NCI-H510A (cell line): ENCODE data around the gene AP2A2.

Experiments
- DNase-seq: peaks from one replicate; lab custom pipeline; 2025; lab: John Stamatoyannopoulos, UW

Gene AP2A2

DNA sequence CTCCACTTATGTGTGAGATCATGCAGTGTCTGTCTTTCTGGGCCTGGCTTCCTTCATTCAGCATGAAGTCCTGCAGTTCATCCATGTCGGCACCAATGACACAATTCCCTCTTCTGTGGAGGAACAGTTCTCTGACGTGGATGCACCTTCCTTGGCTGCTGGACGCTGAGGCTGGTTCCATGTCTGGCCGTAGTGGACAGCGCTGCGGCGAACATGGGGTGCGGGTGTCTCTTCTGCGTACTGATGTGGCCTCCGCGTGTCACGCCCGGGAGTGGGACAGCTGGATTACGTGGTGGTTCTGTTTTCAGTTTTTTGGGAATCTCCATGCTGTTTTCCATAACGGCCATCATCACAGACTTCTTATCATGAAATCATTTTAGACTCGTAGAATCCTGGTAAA is 132.1 kb downstream of the AP2A2 start:
- DNase-seq: no peak

DNA sequence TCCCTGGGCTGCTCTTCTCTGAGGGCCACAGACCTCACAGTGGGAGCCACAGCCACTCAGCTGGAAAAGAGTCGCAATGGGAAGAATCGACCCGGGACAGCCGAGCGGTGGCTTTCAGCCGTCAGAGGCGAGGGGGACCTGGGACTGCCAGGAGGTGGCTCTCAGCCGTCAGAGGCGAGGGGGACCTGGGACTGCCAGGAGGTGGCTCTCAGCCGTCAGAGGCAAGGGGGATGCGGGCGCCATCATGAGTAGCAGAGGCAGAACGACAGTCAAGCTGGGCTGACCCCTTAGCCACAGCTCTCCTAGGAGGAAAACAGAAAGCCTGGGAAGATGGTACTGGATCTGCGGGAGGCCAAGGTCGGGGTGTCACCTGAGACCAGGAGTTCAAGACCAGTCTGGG is 134.1 kb downstream of the AP2A2 start:
- no peak for DNase-seq

DNA sequence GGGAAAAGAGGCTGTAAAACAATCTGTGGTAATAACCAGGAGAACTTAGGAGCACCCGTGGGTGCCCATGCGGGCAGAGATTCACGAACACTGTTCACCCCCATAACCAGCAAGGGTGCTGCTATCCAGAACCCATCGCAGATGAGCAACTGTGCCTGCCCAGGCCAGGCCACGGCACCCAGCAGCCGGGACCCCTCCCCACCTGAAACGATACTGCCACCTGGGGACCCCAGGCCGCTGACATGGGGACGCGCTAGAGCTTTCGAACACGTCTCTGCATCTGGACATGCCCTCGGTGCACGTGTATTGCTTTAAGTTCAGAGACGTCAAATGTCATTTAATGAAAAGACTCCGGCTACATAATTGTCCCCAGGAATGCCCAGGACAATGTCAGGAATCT is 134.7 kb downstream of the AP2A2 start:
- no peak for DNase-seq

DNA sequence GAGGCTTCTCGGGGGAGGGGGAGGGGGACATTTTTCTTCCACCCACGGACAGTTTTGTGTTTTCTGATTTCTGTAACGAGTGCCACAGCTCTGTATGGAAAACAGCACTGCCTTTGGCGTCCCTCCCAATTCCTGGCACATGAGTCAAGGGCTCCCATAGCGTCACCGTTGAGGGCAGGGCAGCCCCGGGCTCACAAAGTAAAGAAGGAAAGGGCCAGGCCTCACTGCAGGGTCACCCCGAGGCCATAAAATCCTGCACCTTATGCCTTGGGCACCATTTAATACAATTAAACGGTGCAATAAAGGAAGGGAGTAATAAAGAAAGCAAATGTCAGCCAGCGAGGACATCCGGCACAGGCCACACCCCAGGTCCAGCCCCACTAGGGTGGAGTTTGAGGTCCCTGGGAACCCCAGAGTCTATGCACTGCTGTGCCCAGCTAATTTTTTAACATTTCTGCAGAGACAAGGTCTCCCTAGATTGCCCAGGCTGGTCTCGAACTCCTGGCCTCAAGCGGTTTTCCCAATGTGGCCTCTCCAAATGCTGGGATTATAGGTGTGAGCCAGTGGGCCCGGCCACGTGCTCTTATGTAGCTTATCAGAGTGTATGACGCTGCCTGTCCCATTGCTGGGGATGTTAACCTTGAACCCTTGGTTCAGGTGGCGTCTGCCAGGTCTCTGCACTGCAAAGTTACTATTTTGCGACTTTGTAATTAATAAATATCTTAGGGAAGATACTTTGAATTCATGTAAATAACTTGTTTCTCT is 135.4 kb downstream of the AP2A2 start:
- no peak for DNase-seq
